GM18502 (cell line): ENCODE data around the gene PEX5L.

ENCODE experiments used
- ATAC-seq: cut with Tn5 transposase; IDR thresholded peaks from one replicate; pipeline ENCODE4 v1.9.1; 2021; ENCODE audit warnings: mild to moderate bottlenecking; ENCODE audit not compliant: unreplicated experiment, poor library complexity

Gene PEX5L

GRCh38 chr3:179957264-179957845 is 79.4 kb downstream of the PEX5L start:
- ATAC-seq = no peak

GRCh38 chr3:179956416-179956830 is 80.3 kb downstream of the PEX5L start:
- peak; percentile 94 for ATAC-seq

GRCh38 chr3:179955809-179956208 is 80.9 kb downstream of the PEX5L start:
- no peak for ATAC-seq

- no peak for ATAC-seq
Measured at GRCh38 chr3:179955286-179955685, 81.5 kb downstream of the PEX5L start.

- no peak for ATAC-seq
Measured at GRCh38 chr3:179953993-179954870, 82.5 kb downstream of the PEX5L start.

- ATAC-seq = no peak
Measured at GRCh38 chr3:179950840-179951239, 85.9 kb downstream of the PEX5L start.

GRCh38 chr3:179949869-179950268 is 86.9 kb downstream of the PEX5L start:
- peak; percentile 32 for ATAC-seq

- peak; percentile 85 for ATAC-seq
Measured at GRCh38 chr3:179949412-179949811, 87.3 kb downstream of the PEX5L start.

- ATAC-seq = no peak
Measured at GRCh38 chr3:179948740-179949139, 88.0 kb downstream of the PEX5L start.

GRCh38 chr3:179945569-179945968 is 91.2 kb downstream of the PEX5L start:
- ATAC-seq = no peak

GRCh38 chr3:179943117-179943880 is 93.4 kb downstream of the PEX5L start:
- ATAC-seq = no peak

GRCh38 chr3:179942553-179943075 is 94.1 kb downstream of the PEX5L start:
- peak; percentile 37 for ATAC-seq

GRCh38 chr3:179935710-179936109 is 101.0 kb downstream of the PEX5L start:
- no peak for ATAC-seq

- no peak for ATAC-seq
Measured at GRCh38 chr3:179933914-179934313, 102.8 kb downstream of the PEX5L start.

- ATAC-seq = no peak
Measured at GRCh38 chr3:179933080-179933479, 103.7 kb downstream of the PEX5L start.

- no peak for ATAC-seq
Measured at GRCh38 chr3:179932674-179933073, 104.1 kb downstream of the PEX5L start.

- peak; percentile 75 for ATAC-seq
Measured at GRCh38 chr3:179929091-179929529, 107.6 kb downstream of the PEX5L start.

- ATAC-seq = no peak
Measured at GRCh38 chr3:179927191-179927590, 109.5 kb downstream of the PEX5L start.

GRCh38 chr3:179921951-179922350 is 114.8 kb downstream of the PEX5L start:
- peak; percentile 15 for ATAC-seq

GRCh38 chr3:179921500-179921899 is 115.2 kb downstream of the PEX5L start:
- peak; percentile 99 for ATAC-seq
